ENCODE measurements around the gene TNS1. TPM values are rescaled to one million over a fixed set of nuclear protein-coding genes. Genes with fewer than 3 reads are reported as not detected.

The TNS1 gene
- polyA plus RNA-seq, 3 donors: 0.26 to 1.6 (median 1.5) TPM

DNA sequence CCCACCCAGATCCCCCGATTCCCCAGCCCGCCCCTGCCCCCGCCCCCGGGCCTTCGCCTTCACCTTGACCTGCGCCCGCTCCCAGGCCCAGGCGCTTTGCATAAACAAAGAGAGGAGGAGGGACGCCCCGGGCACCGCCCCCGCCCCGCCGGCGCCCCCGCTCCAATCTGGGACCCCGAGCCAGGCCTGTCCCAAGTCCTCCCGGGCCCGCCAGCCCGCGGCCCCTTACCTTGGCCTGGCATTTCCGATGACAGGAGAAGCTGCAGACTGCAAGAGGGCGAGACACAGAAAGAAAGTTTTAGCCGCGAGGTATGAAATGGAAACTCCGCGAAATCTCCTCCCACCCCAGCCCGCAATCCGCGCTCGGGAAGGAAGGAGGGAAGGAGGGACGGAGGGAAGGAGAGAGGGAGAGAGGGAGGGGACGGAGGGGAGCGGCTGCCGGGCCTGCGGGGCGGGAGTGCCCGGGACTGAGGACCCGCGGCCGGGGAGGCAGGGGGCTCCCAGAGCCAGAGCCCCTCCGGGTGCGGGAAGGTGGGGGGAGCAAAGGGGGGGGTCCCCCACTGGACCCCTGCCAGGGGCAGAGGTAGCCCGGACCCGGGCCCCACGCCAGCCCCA lies 24.2 kb downstream of the TNS1 start:
- TF ChIP-seq, protein P1, sequence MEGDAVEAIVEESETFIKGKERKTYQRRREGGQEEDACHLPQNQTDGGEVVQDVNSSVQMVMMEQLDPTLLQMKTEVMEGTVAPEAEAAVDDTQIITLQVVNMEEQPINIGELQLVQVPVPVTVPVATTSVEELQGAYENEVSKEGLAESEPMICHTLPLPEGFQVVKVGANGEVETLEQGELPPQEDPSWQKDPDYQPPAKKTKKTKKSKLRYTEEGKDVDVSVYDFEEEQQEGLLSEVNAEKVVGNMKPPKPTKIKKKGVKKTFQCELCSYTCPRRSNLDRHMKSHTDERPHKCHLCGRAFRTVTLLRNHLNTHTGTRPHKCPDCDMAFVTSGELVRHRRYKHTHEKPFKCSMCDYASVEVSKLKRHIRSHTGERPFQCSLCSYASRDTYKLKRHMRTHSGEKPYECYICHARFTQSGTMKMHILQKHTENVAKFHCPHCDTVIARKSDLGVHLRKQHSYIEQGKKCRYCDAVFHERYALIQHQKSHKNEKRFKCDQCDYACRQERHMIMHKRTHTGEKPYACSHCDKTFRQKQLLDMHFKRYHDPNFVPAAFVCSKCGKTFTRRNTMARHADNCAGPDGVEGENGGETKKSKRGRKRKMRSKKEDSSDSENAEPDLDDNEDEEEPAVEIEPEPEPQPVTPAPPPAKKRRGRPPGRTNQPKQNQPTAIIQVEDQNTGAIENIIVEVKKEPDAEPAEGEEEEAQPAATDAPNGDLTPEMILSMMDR (IDR thresholded peaks at IDR 0.05): no peak
- Histone ChIP-seq H3K36me3 (replicated peaks in 1 of 2; ENCODE audit: control insufficient read depth in 1 of 2, insufficient read depth in 2 of 2, low read length in 2 of 2) (no peaks in the 10 kb centered on the region), H3K9me3 (replicated peaks in 1 of 2; ENCODE audit: control insufficient read depth in 1 of 2, insufficient read depth in 1 of 2, low read length in 2 of 2) (no peaks in the 10 kb centered on the region), H3K4me3 (replicated peaks in 1 of 3; ENCODE audit: low read depth in 2 of 3, low read length in 3 of 3) (no peak overlapping the region), H3K27ac (ENCODE audit: low read depth in 1 of 2, low read length in 2 of 2) (no peak overlapping the region), H3K79me2 (ENCODE audit: insufficient read depth, low read length) (no peaks in the 10 kb centered on the region), H3K27me3 (ENCODE audit: control insufficient read depth in 2 of 2, insufficient read depth in 2 of 2, low read length in 2 of 2) (no peaks in the 10 kb centered on the region), H4K20me1 (ENCODE audit: insufficient read depth, low read length) (no peaks in the 10 kb centered on the region), H3K4me1 (ENCODE audit: control insufficient read depth in 1 of 2, insufficient read depth in 2 of 2, low read length in 2 of 2) (no peaks in the 10 kb centered on the region), H3K4me2 (replicated peaks; ENCODE audit: extremely low read depth, low read length, poor library complexity, severe bottlenecking) (no peak overlapping the region), H2AFZ (ENCODE audit: insufficient read depth, low read depth, low read length, poor library complexity, severe bottlenecking) (no peak overlapping the region), H3K9ac (ENCODE audit: insufficient read depth, low read length, poor library complexity, severe bottlenecking) (no peak overlapping the region)
- no peak overlapping the region for H3K27ac Mint-ChIP-seq
- DNase-seq: no peak
- H3K4me1 Mint-ChIP-seq: no peaks in the 10 kb centered on the region
- intact Hi-C loops (cut with micrococcal nuclease): no loop called here
- H3K4me3 Mint-ChIP-seq: no peak overlapping the region
- H3K36me3 Mint-ChIP-seq: no peaks in the 10 kb centered on the region
- peaks cover 0 to 6% (median 5%) of the 10 kb centered on the region in 3 donors for H3K27me3 Mint-ChIP-seq (ENCODE audit: low read depth in 3 of 3)
- 85% methylated on average over 19 of the region's 46 CpGs for WGBS (ENCODE audit: insufficient coverage)
- H3K9me3 Mint-ChIP-seq: peaks cover 0 to 5% (median 0%) of the 10 kb centered on the region in 7 donors

DNA sequence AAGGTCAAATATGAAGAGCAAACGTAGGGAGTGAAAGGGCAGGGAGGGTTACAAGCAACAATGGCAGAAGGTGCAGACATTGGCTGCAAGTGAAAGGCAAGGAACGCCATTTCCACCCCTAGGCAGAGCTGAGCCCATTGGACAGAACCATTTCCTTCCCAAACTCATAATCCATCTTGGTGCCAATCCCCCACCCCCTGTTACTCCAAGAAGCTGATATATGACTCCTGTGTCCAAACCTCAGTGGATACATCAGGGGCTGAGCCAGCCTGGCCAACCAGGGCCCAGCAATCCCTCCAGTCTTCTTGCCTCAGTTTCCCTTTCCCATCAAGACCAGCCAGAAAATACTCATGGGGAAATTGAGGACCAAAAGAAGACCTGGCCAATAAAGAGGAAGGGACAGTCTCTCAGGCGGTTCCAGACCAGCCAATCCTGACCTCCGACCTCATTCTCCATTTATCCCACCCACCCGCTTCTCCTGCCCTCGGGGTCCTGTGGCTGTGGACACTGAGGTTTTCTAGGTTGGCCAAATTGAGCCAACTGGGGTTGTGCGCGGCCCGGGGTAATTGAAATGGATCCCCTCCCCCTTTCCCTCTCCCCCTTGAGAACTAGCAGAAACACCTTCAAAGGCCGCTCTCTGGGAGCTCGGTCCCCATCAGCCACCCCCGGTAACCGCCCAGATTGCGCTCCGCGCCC lies 24.8 kb downstream of the TNS1 start:
- no peak for DNase-seq
- H2AFZ ChIP-seq (ENCODE audit: insufficient read depth, low read depth, low read length, poor library complexity, severe bottlenecking): no peak overlapping the region
- H3K4me1 ChIP-seq (ENCODE audit: control insufficient read depth in 1 of 2, insufficient read depth in 2 of 2, low read length in 2 of 2): no peaks in the 10 kb centered on the region
- no peak overlapping the region for H3K4me3 ChIP-seq (replicated peaks in 1 of 3; ENCODE audit: low read depth in 2 of 3, low read length in 3 of 3)
- no peak overlapping the region for H3K4me2 ChIP-seq (replicated peaks; ENCODE audit: extremely low read depth, low read length, poor library complexity, severe bottlenecking)
- H3K27me3 ChIP-seq (ENCODE audit: control insufficient read depth in 2 of 2, insufficient read depth in 2 of 2, low read length in 2 of 2): no peaks in the 10 kb centered on the region
- H3K27me3 Mint-ChIP-seq (ENCODE audit: low read depth in 3 of 3): peaks cover 0 to 6% (median 5%) of the 10 kb centered on the region in 3 donors
- no peak overlapping the region for H3K9ac ChIP-seq (ENCODE audit: insufficient read depth, low read length, poor library complexity, severe bottlenecking)
- H3K27ac Mint-ChIP-seq: no peak overlapping the region
- no peaks in the 10 kb centered on the region for H3K36me3 ChIP-seq (replicated peaks in 1 of 2; ENCODE audit: control insufficient read depth in 1 of 2, insufficient read depth in 2 of 2, low read length in 2 of 2)
- intact Hi-C loops (cut with micrococcal nuclease): no loop called here
- H3K27ac ChIP-seq (ENCODE audit: low read depth in 1 of 2, low read length in 2 of 2): no peak overlapping the region
- H4K20me1 ChIP-seq (ENCODE audit: insufficient read depth, low read length): no peaks in the 10 kb centered on the region
- no peaks in the 10 kb centered on the region for H3K4me1 Mint-ChIP-seq
- 90% methylated on average over 1 of the region's 16 CpGs for WGBS (ENCODE audit: insufficient coverage)
- H3K9me3 Mint-ChIP-seq: peaks cover 0 to 5% (median 0%) of the 10 kb centered on the region in 7 donors
- TF ChIP-seq, protein P1 (IDR thresholded peaks at IDR 0.05): no peak
- H3K36me3 Mint-ChIP-seq: no peaks in the 10 kb centered on the region
- H3K79me2 ChIP-seq (ENCODE audit: insufficient read depth, low read length): no peaks in the 10 kb centered on the region
- no peaks in the 10 kb centered on the region for H3K9me3 ChIP-seq (replicated peaks in 1 of 2; ENCODE audit: control insufficient read depth in 1 of 2, insufficient read depth in 1 of 2, low read length in 2 of 2)
- no peak overlapping the region for H3K4me3 Mint-ChIP-seq

Data from CD14-positive monocyte (primary cell).